ENCODE data around the gene FRMPD4.

FRMPD4 gene

DNA sequence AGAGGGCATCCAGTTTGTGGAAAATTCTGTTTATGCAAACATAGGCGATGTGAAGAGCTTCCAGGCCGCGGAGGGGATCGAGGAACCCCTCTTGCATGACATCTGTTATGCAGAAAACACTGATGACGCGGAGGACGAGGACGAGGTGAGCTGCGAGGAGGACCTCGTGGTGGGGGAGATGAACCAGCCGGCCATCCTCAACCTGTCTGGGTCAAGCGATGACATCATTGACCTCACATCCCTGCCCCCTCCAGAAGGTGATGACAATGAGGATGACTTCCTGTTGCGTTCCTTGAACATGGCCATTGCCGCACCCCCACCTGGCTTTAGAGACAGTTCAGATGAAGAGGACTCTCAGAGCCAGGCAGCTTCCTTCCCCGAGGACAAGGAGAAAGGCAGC, 578.3 kb downstream of the FRMPD4 start:
- no peak for DNase-seq (ENCODE audit: low read depth in 3 of 3, low spot score in 1 of 3)

DNA sequence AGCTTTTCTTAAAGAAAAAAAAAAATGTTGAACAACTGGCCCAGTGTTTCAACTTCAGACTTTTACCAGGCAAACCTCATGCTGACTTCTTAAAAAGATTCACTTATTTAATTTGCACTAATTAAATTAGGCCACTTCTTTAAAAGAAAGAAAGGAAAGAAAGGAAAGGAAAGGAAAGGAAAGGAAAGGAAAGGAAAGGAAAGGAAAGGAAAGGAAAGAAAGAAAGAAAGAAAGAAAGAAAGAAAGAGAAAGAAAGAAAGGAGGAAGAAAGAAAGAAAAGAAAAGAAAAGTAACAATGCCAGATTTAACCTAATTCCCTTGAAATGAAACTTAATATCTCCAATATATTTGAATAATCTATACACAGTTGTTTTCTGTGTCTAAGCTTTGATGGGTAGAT, 581.6 kb downstream of the FRMPD4 start:
- no peak for DNase-seq (ENCODE audit: low read depth in 3 of 3, low spot score in 1 of 3)

DNA sequence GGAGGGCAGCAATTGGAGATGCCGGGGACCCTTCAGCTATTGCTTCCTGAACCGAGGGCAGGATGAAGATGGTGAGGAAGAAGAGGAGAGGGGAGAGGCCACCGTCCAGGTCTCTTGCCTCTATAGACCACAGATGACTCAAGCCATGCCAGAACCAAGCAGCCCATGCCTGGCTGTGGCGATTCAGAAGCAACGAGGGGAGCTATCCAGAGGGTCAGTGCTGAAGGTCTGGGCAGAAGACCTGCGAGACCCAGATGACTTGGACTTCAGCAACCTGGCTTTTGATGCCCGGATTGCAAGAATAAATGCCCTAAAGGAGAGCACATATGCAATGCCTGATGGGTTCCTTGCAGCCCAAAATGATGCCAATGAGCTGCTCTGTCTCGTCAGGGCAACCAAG, 582.8 kb downstream of the FRMPD4 start:
- DNase-seq (ENCODE audit: low read depth in 3 of 3, low spot score in 1 of 3): no peak

DNA sequence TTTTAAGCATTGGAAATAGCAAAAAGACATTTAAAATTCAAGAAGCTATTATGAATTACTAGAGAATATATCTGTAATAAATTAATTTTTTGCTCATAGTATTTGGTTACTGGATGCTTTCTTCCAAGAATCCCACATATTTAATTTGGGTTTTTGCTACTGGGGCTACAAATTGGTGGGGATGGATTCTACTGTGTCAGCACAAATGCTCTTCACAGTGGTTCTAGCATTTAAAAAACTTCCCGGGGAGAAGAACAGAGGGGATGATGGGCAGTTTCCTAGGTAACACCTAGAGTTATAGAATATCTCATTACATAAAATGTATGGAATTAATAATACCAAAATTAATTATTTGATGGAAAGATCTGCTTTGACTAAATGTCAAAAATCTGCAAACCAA, 584.0 kb downstream of the FRMPD4 start:
- no peak for DNase-seq (ENCODE audit: low read depth in 3 of 3, low spot score in 1 of 3)

DNA sequence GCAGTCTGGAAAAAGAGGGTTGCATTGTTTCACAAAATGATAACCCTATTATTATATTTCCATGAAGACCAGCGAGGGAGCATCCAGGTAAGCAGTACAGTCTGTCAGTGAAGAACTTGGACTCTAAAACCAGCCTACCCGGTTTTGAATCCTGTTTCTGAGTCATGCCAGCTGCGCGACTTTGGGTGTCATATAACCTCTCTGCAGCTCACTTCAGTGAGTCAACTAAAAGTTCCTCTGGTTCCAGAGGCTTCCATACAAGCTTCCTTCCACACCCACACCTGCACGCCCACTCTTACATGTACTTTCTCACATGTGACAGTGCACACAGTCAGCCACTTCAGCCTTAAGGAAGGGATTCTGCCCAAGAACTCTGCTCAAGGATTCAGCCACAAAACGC, 603.1 kb downstream of the FRMPD4 start:
- DNase-seq (ENCODE audit: low read depth in 3 of 3, low spot score in 1 of 3): no peak

DNA sequence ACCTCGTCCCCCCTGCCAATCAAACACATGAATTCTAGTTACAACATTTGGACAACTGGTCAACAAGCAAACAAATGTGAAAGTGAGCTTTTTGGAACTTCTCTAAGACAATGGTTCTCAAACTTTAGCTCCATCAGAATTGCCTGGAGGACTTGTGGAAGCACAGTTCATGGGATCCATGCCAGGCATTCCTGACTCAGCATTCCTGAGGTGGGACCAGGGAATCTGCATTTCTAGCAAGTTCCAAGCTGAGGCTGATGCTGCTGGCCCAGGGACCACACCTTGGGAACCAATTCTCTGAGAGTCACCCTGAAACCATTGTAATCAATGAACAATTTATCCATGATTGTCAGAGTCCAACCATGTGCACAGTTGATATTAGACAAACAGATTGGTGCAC, 609.2 kb downstream of the FRMPD4 start:
- no peak for DNase-seq (ENCODE audit: low read depth in 3 of 3, low spot score in 1 of 3)

DNA sequence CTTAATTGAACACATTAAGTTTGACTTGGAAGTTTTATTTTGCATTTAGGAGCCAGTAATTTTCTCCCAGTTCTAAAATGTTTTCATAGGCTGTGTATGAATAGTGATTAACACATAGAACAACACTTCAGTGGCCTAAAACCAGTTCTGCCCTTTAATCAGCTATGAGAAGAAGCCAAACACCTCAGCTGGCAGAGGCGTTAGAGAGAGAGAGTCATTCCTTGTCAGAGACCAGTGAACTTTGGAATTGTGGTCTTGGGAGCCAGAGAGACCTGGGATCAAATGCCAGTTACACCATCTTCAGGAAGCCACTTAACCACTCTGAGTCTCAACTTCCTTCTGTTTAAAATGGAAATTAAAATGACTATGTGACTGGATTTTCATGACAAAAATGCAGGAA, 613.6 kb downstream of the FRMPD4 start:
- DNase-seq (ENCODE audit: low read depth in 3 of 3, low spot score in 1 of 3): no peak

DNA sequence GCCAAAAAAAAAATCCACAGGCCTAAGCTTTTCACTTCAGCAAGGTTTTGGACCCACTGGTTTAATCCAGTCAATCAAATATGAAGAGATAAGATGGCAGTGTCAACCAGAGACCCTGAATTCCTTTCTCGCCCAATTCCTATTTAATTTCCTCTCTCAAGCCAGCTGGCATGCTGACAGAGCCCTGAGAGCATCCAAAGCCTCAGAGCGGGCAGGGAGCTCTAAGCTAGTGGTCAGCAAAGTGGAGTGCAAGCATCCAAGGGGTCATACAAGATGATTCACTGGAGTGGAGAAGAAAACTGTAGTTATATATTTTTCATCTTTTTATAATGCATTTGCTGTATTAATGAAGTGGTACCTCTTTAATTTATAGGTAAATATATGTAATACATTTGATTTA, 615.1 kb downstream of the FRMPD4 start:
- no peak for DNase-seq (ENCODE audit: low read depth in 3 of 3, low spot score in 1 of 3)

DNA sequence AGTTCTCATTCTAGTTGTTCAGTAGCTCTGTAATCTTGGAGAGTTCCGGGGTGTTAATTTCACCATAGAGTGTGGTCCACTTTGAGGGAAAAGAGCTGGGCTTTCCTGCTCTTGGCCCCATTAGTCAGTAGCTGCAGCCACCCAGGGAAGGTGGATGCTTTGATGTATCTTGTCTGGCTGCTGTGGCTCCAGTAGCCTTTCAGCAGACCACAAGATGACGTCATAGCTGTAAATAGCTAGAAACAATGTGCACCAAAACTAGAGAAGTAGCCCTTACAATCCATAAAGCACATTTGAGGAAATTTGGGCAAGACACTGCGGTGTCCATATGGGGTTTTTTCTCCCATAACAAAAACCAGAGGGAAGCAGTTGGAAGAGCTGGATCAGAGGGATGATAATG, 620.0 kb downstream of the FRMPD4 start:
- DNase-seq (ENCODE audit: low read depth in 3 of 3, low spot score in 1 of 3): no peak

DNA sequence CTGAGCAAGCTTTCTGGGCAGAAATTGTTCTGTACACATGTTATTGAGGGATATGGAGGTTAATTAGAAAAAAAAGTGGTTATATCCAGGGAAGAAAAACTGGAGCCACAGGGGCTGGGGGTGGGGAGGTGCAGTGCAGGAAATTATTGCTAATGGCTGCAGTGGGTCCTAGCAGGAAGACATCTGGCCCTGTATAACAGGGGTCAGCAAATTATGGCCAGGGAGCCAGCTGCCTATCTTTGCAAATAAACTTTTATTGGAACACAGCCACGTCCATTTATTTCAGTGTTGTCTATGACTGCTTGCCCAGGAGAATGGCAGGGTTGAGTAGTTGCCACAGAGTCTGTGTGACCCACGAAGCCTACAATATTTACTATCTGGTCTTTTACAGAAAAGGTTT, 629.6 kb downstream of the FRMPD4 start:
- no peak for DNase-seq (ENCODE audit: low read depth in 3 of 3, low spot score in 1 of 3)

DNA sequence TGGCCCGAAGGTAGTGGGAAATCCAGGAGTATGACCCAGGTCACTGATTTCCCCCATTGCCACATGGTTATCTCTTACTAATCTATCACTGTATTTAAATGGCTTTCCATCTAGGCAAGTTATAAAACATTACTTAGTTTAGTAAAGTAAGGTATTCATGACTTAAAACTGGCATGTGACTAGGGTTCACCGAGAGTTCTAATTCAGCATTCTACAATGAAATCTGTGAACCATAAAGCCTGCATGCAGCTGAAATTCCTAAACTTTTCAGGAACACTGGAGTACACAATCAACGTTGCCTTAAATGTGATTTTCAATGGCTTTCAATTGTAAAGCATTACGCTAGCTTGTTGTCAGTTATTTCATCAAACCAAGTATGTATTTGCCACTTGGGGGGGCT, 630.2 kb downstream of the FRMPD4 start:
- DNase-seq (ENCODE audit: low read depth in 3 of 3, low spot score in 1 of 3): no peak

DNA sequence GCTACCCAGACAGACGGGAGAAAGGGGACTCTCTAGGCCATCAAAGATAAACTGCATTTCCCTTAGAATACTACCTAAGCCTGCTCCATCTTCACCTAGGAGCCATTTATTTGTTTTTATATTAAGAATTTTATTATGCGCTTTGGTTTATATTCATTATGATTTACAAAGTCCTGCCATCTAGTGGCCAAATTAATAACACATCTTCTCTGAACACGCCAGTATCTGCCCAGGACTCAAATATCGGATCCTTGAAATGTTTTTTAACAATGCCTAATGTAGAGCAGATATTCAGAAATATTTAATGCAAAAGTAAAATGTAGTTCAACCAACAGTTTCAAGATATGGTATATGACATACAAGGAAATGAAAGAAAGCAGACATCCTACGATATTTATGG, 632.2 kb downstream of the FRMPD4 start:
- DNase-seq (ENCODE audit: low read depth in 3 of 3, low spot score in 1 of 3): no peak

DNA sequence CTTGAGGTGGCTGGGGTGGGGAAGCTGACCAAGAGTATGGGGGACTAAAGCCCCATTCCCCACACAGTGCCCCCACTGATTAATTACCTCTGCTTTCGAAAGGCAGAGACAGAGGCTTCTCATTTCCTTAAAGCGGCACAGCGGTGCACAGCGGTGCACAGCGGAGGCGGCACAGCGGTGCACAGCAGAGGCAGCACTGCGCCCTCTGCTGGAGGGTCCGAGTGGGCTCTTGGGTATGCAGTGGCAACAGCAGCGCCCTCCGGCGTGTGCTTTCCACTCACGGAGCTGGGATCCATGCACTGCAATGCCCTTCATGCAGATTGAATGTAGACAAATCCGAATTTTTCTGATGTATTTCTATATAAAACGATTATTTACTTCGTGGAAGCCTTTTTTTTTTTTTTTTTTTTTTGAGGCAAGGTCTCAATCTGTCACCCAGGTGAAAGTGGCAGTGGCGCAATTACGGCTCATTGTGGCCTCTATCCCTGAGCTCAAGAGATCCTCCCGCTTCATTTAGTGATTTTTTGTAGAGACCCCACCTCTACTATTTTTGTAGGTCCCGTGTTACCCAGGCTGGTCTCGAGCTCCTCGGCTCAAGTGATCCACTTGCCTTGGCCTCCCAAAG, 633.3 kb downstream of the FRMPD4 start:
- DNase-seq (ENCODE audit: low read depth in 3 of 3, low spot score in 1 of 3): peak; percentile 24 to 52 (median 27)

All from stimulated activated CD4-positive, alpha-beta T cell treated with anti-CD3 and anti-CD28 coated beads, TNF-alpha, amount 100 ng/mL, for 1 hour (primary cell).